Spleen (tissue), 7 donors: ENCODE measurements around the gene MYO9A.

Experiments
- CTCF ChIP-seq, 11 experiments: fragments of 200-600 bp in 7 of 11; fragments of 450-650 bp in 4 of 11; sonication (generic) in 4 of 11; IDR thresholded peaks in 8 of 11; conservative IDR thresholded peaks in 3 of 11; 1 replicate in 7 of 11; 2 replicates in 4 of 11; pipeline versions ENCODE4 v1.4.0 to v1.8.0; 2016 to 2021; ENCODE audit warnings: antibody characterized with exemption in 11 of 11, inconsistent platforms in 4 of 11, mild to moderate bottlenecking in 1 of 11
- POLR2A ChIP-seq, 3 donors: fragments of 450-650 bp; IDR thresholded peaks; one replicate each; pipeline ENCODE4 v1.5.1; 2017; ENCODE audit warnings: antibody characterized with exemption in 3 of 3, mild to moderate bottlenecking in 1 of 3
- POLR2AphosphoS5 ChIP-seq, 3 donors: sonication (generic); formaldehyde crosslinking; IDR thresholded peaks; one replicate each; pipeline ENCODE4 v1.5.1; 2017; ENCODE audit warnings: antibody characterized with exemption in 3 of 3
- donor health status: DM: no; HTN: no; CAD: no; lungs with moderate emphysema.
- donor health status: DM: no; HTN: no; CAD: no.
- donor health status: DM: no; HTN: no; CAD: no.

GRCh38 chr15:71807691-71808091, 310.3 kb downstream of the MYO9A start:
- TF ChIP-seq CTCF (IDR thresholded peaks at IDR 0.05 in 8 of 11, conservative IDR thresholded peaks at IDR 0.05 in 3 of 11) = no peak
- TF ChIP-seq POLR2A (IDR thresholded peaks at IDR 0.05) = no peak
- TF ChIP-seq POLR2AphosphoS5 (IDR thresholded peaks at IDR 0.05) = no peak
